Heart left ventricle (tissue), 13 donors: ENCODE results near the gene WNT9A.

Experiments
- POLR2A ChIP-seq, 2 donors: fragments of 450-650 bp; IDR thresholded peaks; one replicate each; pipeline ENCODE4 v1.6.1; 2017; ENCODE audit warnings: antibody characterized with exemption in 2 of 2, mild to moderate bottlenecking in 2 of 2, moderate library complexity in 2 of 2
- TF ChIP-seq, protein P1 (sequence below), 12 donors: fragments of 200-600 bp; sonication (generic) in 4 of 12; IDR thresholded peaks; one replicate each; pipeline versions ENCODE4 v1.5.0 to v1.8.0; 2018 to 2022; ENCODE audit warnings: antibody characterized with exemption in 12 of 12, mild to moderate bottlenecking in 5 of 12
- donor health status: ischemic (EF 13 %, LVEDD 7.1; RV severe dilation, severe dysfunction).
- donor health status: DM: no; HTN: yes; CAD: no.
- donor health status: DM: no; HTN: no; CAD: no.
- donor health status: ischemic (EF 25% LVEDD 6.9; RV normal size, moderate dysfunction).
- donor health status: ischemic (EF 25% LVEDD 5.7; RV mildly dilated, moderate dysfunction).
- donor health status: ischemic (EF 35%, LVEDD 5.7; RV mildly dilated, moderate dysfunction).
- donor health status: nonischemic (EF 11% LVEDD 7.7; RV severe dilation, severe dysfunction).
- donor health status: DM: yes; HTN: yes; CAD: no.
- donor health status: PGD.
- donor health status: ischemic (EF 29% LVEDD 5.4; RV normal size, mild dysfunction).
- donor health status: nonischemic (EF 23%, LVEDD 6.1; RV moderate dilation, normal function).

GRCh38 chr1:227889863-227890405, 57.8 kb downstream of the WNT9A start:
- TF ChIP-seq, protein P1, sequence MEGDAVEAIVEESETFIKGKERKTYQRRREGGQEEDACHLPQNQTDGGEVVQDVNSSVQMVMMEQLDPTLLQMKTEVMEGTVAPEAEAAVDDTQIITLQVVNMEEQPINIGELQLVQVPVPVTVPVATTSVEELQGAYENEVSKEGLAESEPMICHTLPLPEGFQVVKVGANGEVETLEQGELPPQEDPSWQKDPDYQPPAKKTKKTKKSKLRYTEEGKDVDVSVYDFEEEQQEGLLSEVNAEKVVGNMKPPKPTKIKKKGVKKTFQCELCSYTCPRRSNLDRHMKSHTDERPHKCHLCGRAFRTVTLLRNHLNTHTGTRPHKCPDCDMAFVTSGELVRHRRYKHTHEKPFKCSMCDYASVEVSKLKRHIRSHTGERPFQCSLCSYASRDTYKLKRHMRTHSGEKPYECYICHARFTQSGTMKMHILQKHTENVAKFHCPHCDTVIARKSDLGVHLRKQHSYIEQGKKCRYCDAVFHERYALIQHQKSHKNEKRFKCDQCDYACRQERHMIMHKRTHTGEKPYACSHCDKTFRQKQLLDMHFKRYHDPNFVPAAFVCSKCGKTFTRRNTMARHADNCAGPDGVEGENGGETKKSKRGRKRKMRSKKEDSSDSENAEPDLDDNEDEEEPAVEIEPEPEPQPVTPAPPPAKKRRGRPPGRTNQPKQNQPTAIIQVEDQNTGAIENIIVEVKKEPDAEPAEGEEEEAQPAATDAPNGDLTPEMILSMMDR (IDR thresholded peaks at IDR 0.05) = no peak
- TF ChIP-seq POLR2A (IDR thresholded peaks at IDR 0.05) = no peak
